H1 (cell line): ENCODE measurements around the gene RPS5. TPM values are rescaled to one million over a fixed set of nuclear protein-coding genes. Genes with fewer than 3 reads are reported as not detected.

ENCODE experiments used
- ATF3 ChIP-seq: IDR thresholded peaks from 2 replicates; pipeline ENCODE4 v1.6.1; 2011; ENCODE audit warnings: low read depth, mild to moderate bottlenecking, low read length; ENCODE audit not compliant: insufficient read depth
- CEBPB ChIP-seq: IDR thresholded peaks from 2 replicates; pipeline ENCODE4 v1.6.1; 2012; ENCODE audit warnings: low read depth, low read length
- CTBP2 ChIP-seq: IDR thresholded peaks from 2 replicates; pipeline ENCODE4 v1.7.0; 2011; ENCODE audit warnings: borderline replicate concordance, mild to moderate bottlenecking, moderate library complexity, mixed read lengths, low read length; ENCODE audit not compliant: insufficient read depth, insufficient read length
- CTCF ChIP-seq, 3 experiments: IDR thresholded peaks; 1 replicate in 2 of 3; 2 replicates in 1 of 3; pipeline versions ENCODE4 v1.5.1 to v1.6.1; 2011; ENCODE audit warnings: low read length in 3 of 3, mild to moderate bottlenecking in 3 of 3, inconsistent platforms in 2 of 3, low read depth in 1 of 3, moderate library complexity in 1 of 3; ENCODE audit not compliant: insufficient read depth in 1 of 3; ENCODE audit errors: control extremely low read depth in 1 of 3
- FOSL1 ChIP-seq: IDR thresholded peaks from 2 replicates; pipeline ENCODE4 v1.6.1; 2011; ENCODE audit warnings: mild to moderate bottlenecking, low read depth, low read length, moderate library complexity; ENCODE audit not compliant: insufficient read depth
- GABPA ChIP-seq: IDR thresholded peaks from 2 replicates; pipeline ENCODE4 v1.6.1; 2011; ENCODE audit warnings: mild to moderate bottlenecking, low read length, moderate library complexity, borderline replicate concordance; ENCODE audit not compliant: insufficient read depth
- KDM5A ChIP-seq: fragments of 200-600 bp; IDR thresholded peaks from 2 replicates; pipeline ENCODE4 v1.7.1; 2012; ENCODE audit warnings: mild to moderate bottlenecking, low read length, inconsistent platforms, mixed read lengths
- POLR2A ChIP-seq, 2 experiments: IDR thresholded peaks; 1 replicate in 1 of 2; 2 replicates in 1 of 2; pipeline ENCODE4 v1.6.1; 2011; ENCODE audit warnings: low read depth in 2 of 2, low read length in 2 of 2, mild to moderate bottlenecking in 2 of 2; ENCODE audit errors: control extremely low read depth in 1 of 2
- POLR2AphosphoS5 ChIP-seq: IDR thresholded peaks from 2 replicates; pipeline ENCODE4 v1.6.1; 2011; ENCODE audit warnings: low read depth, low read length
- POU5F1 ChIP-seq: IDR thresholded peaks from 2 replicates; pipeline ENCODE4 v1.6.1; 2011; ENCODE audit warnings: low read depth, mild to moderate bottlenecking, low read length, moderate library complexity
- RAD21 ChIP-seq, 2 experiments: IDR thresholded peaks in 1 of 2; conservative IDR thresholded peaks in 1 of 2; 2 replicates each; pipeline ENCODE4 v1.6.1; 2011; ENCODE audit warnings: low read depth in 2 of 2, low read length in 2 of 2, improper control_type of control experiment in 1 of 2, inconsistent platforms in 1 of 2, mild to moderate bottlenecking in 1 of 2, moderate library complexity in 1 of 2
- RXRA ChIP-seq: IDR thresholded peaks from 2 replicates; pipeline ENCODE4 v1.6.1; 2011; ENCODE audit warnings: low read depth, mild to moderate bottlenecking, low read length, moderate library complexity; ENCODE audit not compliant: insufficient read depth
- SP2 ChIP-seq: IDR thresholded peaks from 2 replicates; pipeline ENCODE4 v1.6.1; 2012; ENCODE audit warnings: mild to moderate bottlenecking, low read length, inconsistent platforms
- SP4 ChIP-seq: IDR thresholded peaks from 2 replicates; pipeline ENCODE4 v1.6.1; 2012; ENCODE audit warnings: low read length, inconsistent platforms
- SRF ChIP-seq: IDR thresholded peaks from 2 replicates; pipeline ENCODE4 v1.6.1; 2011; ENCODE audit warnings: mild to moderate bottlenecking, low read depth, low read length, moderate library complexity
- TAF1 ChIP-seq: IDR thresholded peaks from 2 replicates; pipeline ENCODE4 v1.6.1; 2011; ENCODE audit warnings: mild to moderate bottlenecking, low read depth, low read length
- TCF12 ChIP-seq: IDR thresholded peaks from 2 replicates; pipeline ENCODE4 v1.6.1; 2011; ENCODE audit warnings: low read depth, mild to moderate bottlenecking, low read length
- TEAD4 ChIP-seq: IDR thresholded peaks from 2 replicates; pipeline ENCODE4 v1.6.1; 2012; ENCODE audit warnings: low read depth, low read length, inconsistent platforms, mixed read lengths
- polyA plus RNA-seq, 7 experiments: library from polyadenylated mRNA; depleted of rRNA in 3 of 7; stranded (reverse) in 5 of 7; unstranded in 2 of 7; fragments of >200 nt in 5 of 7; fragments of 200-250 nt in 2 of 7; gene quantifications; 1 replicate in 5 of 7; 2 replicates in 1 of 7; 4 replicates in 1 of 7; pipeline versions ENCODE4 v1.2.1 to v1.2.3, GENCODE V29; 2011 to 2013; ENCODE audit warnings: missing spikeins in 2 of 7, mixed read lengths in 2 of 7
- total RNA-seq: library from RNA; stranded (reverse); fragmentation: NEBNext Ultra II Directional; extraction: Animal tissue kit (Norgen Biotek cat#: 25700); gene quantifications from 2 replicates; pipeline ENCODE4 v1.2.1, GENCODE V29; 2021
- TF ChIP-seq, protein P1 (sequence below): IDR thresholded peaks from 2 replicates; pipeline ENCODE4 v1.6.1; 2012; ENCODE audit warnings: inconsistent platforms

RPS5 gene
- total and polyA plus RNA-seq, 2 of the 8 experiments (the other 6 are each of a cell fraction or from before 2014, with no cell fraction given), result 1,557 to 5,731 TPM

- TF ChIP-seq SP2, result peak; percentile 43; the same call in 1 of the 2 replicates
- no peak for TF ChIP-seq RAD21 (IDR thresholded peaks at IDR 0.05 in 1 of 2, conservative IDR thresholded peaks at IDR 0.05 in 1 of 2; ENCODE audit: low read depth in 2 of 2, low read length in 2 of 2)
- TF ChIP-seq POU5F1, result no peak
- TF ChIP-seq FOSL1, result no peak
- TF ChIP-seq TAF1, result peak; percentile 44; the same call in 1 of the 2 replicates
- TF ChIP-seq TCF12, result no peak
- TF ChIP-seq GABPA, result peak; percentile 83; the same call in 1 of the 2 replicates
- TF ChIP-seq, protein P1, sequence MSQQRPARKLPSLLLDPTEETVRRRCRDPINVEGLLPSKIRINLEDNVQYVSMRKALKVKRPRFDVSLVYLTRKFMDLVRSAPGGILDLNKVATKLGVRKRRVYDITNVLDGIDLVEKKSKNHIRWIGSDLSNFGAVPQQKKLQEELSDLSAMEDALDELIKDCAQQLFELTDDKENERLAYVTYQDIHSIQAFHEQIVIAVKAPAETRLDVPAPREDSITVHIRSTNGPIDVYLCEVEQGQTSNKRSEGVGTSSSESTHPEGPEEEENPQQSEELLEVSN, result peak; percentile 52
- peak; percentile 39; the same call in 1 of the 2 replicates for TF ChIP-seq CEBPB
- 0 out of 2 replicates have a peak, but pooled peaks have one; percentile 11 for TF ChIP-seq POLR2AphosphoS5
- peak in 1 of 2 experiments; percentile 60; a peak in 2 of 3 replicates for TF ChIP-seq POLR2A (IDR thresholded peaks at IDR 0.05; ENCODE audit: control extremely low read depth in 1 of 2, low read depth in 2 of 2, low read length in 2 of 2)
- TF ChIP-seq ATF3, result no peak
- no peak for TF ChIP-seq SRF
- no peak for TF ChIP-seq KDM5A
- TF ChIP-seq CTBP2, result no peak
- peak; percentile 50; the same call in 1 of the 2 replicates for TF ChIP-seq TEAD4
- TF ChIP-seq RXRA, result no peak
- no peak for TF ChIP-seq SP4
- TF ChIP-seq CTCF (IDR thresholded peaks at IDR 0.05; ENCODE audit: control extremely low read depth in 1 of 3, insufficient read depth in 1 of 3, low read depth in 1 of 3, low read length in 3 of 3), result no peak
Measured at GRCh38 chr19:58439576-58440554, 52.8 kb downstream of the RPS5 start, which contains the start of gene ZNF132 (continued).
